DOHH2 (cell line): ENCODE data around the gene PIK3AP1.

Experiments used
- EZH2phosphoT487 ChIP-seq: fragments of 200-600 bp; sonication (generic); IDR thresholded peaks from 2 replicates; pipeline ENCODE4 v1.6.1; 2017; ENCODE audit warnings: borderline replicate concordance, mild to moderate bottlenecking, antibody characterized with exemption, low read length, moderate library complexity, mixed read lengths
- TF ChIP-seq, protein P1 (sequence below): fragments of 200-600 bp; sonication (generic); IDR thresholded peaks from one replicate; pipeline ENCODE4 v1.5.1; 2014; ENCODE audit warnings: antibody characterized with exemption, mild to moderate bottlenecking, low read depth, low read length; ENCODE audit not compliant: poor library complexity, severe bottlenecking

DNA sequence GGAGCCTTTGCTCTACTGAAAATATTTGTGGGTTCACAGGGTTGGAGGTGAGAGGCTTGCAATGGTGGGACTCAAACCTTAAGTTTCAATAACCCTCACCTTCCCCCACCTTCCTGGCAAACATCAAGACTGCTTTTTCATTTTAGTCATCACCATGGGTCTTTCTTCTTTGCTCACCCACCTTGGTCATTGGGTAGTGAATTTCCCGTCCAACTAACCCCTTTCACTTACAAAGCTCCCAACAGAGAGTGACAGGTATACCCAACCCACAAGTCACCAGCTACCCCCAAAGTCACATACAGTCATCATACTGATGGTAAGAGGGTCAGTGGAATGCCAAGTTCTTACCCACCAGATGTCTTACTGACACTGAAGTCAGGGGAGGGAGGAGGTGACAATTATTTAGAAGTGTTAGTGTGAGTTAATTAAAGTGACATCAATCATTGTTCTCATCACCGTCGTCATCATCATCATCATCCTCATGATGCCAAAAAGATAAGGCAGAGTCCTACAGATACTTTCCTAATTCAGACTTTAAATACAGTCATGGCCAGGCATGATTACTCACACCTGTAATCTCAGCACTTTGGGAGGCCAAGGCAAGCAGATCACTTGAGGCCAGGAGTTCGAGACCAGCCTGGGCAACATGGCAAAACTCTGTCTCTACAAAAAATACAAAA, 49.0 kb downstream of the PIK3AP1 start:
- TF ChIP-seq, protein P1, sequence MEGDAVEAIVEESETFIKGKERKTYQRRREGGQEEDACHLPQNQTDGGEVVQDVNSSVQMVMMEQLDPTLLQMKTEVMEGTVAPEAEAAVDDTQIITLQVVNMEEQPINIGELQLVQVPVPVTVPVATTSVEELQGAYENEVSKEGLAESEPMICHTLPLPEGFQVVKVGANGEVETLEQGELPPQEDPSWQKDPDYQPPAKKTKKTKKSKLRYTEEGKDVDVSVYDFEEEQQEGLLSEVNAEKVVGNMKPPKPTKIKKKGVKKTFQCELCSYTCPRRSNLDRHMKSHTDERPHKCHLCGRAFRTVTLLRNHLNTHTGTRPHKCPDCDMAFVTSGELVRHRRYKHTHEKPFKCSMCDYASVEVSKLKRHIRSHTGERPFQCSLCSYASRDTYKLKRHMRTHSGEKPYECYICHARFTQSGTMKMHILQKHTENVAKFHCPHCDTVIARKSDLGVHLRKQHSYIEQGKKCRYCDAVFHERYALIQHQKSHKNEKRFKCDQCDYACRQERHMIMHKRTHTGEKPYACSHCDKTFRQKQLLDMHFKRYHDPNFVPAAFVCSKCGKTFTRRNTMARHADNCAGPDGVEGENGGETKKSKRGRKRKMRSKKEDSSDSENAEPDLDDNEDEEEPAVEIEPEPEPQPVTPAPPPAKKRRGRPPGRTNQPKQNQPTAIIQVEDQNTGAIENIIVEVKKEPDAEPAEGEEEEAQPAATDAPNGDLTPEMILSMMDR: no peak
- TF ChIP-seq EZH2phosphoT487: no peak
